ENCODE measurements around the gene TBC1D20.
"Not testable (repeated sequence)": the region's sequence is repeated elsewhere in the genome, so short reads cannot be mapped to it uniquely, and the experiment has no call there.

TBC1D20 gene

GRCh38 chr20:400454-401275 lies 61.7 kb downstream of the TBC1D20 start:
- DNase-seq (ENCODE audit: low read depth) = no peak

DNA sequence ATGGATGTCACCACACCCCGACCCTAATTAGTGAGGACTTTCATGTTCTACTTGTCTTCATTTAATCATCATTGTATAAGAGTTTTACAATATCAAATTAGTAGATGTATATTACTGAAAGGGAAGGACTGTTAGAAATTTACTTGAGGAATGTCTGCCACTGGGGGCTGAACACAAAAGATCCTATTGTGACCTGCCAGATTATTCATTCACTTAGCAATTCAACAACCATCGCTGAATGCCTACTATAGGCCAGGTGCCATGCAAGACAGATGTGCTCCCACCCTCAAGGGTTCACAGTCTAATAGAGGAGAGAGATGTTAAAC lies 62.2 kb downstream of the TBC1D20 start:
- no peak for DNase-seq (ENCODE audit: low read depth)

DNA sequence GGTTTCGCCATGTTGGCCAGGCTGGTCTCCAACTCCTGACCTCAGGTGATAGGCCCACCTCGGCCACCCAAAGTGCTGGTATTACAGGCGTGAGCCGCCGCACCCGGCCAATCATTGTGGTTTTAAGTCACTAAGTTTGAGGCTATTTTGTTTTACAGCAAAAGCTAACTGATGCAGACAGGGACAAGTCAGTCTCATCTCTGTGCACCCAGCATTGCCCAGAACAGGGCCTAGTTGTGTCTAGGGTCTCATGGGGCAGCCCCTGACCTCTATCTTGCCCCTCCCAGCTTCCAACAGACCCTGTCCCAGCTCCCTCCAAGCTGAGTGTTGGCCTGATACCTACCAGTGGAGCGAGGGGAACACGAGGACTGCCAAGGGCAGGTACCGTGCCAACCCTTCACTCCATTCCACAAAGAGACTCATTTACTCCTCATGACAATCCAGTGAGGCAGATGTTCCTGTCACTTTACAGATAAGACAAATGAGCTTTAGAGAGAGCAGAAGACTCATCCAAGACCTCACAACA lies 63.1 kb downstream of the TBC1D20 start:
- DNase-seq (ENCODE audit: low read depth) = no peak

- DNase-seq (ENCODE audit: low read depth) = no peak
Measured at GRCh38 chr20:397432-398237, 64.7 kb downstream of the TBC1D20 start.

- DNase-seq (ENCODE audit: low read depth) = no peak
Measured at GRCh38 chr20:396619-397431, 65.5 kb downstream of the TBC1D20 start.

DNA sequence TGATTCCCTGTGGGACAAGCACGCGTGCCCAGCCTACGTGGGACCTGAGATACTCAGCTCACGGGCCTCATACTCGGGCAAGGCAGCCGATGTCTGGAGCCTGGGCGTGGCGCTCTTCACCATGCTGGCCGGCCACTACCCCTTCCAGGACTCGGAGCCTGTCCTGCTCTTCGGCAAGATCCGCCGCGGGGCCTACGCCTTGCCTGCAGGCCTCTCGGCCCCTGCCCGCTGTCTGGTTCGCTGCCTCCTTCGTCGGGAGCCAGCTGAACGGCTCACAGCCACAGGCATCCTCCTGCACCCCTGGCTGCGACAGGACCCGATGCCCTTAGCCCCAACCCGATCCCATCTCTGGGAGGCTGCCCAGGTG lies 66.1 kb downstream of the TBC1D20 start:
- no peak for DNase-seq (ENCODE audit: low read depth)

GRCh38 chr20:393296-393695 lies 69.0 kb downstream of the TBC1D20 start:
- not testable (repeated sequence) for DNase-seq (ENCODE audit: low read depth)

GRCh38 chr20:391041-391711 lies 71.2 kb downstream of the TBC1D20 start:
- no peak for DNase-seq (ENCODE audit: low read depth)

GRCh38 chr20:389220-389619 lies 73.1 kb downstream of the TBC1D20 start:
- DNase-seq (ENCODE audit: low read depth) = no peak

GRCh38 chr20:388034-388994 lies 74.0 kb downstream of the TBC1D20 start:
- no peak for DNase-seq (ENCODE audit: low read depth)

GRCh38 chr20:387520-387919 lies 74.8 kb downstream of the TBC1D20 start:
- no peak for DNase-seq (ENCODE audit: low read depth)

GRCh38 chr20:386634-387033 lies 75.7 kb downstream of the TBC1D20 start:
- DNase-seq (ENCODE audit: low read depth) = not testable (repeated sequence)
